Thymus (tissue), 11 donors: Measurements from ENCODE around the gene GRIN2C. TPM values are rescaled to one million over a fixed set of nuclear protein-coding genes. Genes with fewer than 3 reads are reported as not detected.

ENCODE experiments used
- DNase-seq, 9 donors: peaks; one replicate each; pipeline ENCODE4 v3.0.0-alpha.2; 2013; ENCODE audit warnings: low spot score in 9 of 9, low read depth in 6 of 9, missing footprints in 1 of 9
- H3K27ac ChIP-seq, 2 donors: one replicate each; pipeline ENCODE4 v1.5.1; 2013; ENCODE audit warnings: control low read depth in 1 of 2, low read depth in 1 of 2, low read length in 1 of 2, mild to moderate bottlenecking in 1 of 2, moderate library complexity in 1 of 2
- H3K27me3 ChIP-seq, 2 donors: one replicate each; pipeline ENCODE4 v1.5.1; 2013; ENCODE audit warnings: low read length in 1 of 2; ENCODE audit not compliant: control insufficient read depth in 2 of 2, insufficient read depth in 1 of 2
- H3K36me3 ChIP-seq, 2 donors: one replicate each; pipeline ENCODE4 v1.5.1; 2013; ENCODE audit warnings: low read length in 1 of 2, mild to moderate bottlenecking in 1 of 2, moderate library complexity in 1 of 2; ENCODE audit not compliant: control insufficient read depth in 2 of 2, insufficient read depth in 2 of 2
- H3K4me1 ChIP-seq, 2 donors: one replicate each; pipeline ENCODE4 v1.5.1; 2013; ENCODE audit warnings: low read length in 2 of 2; ENCODE audit not compliant: control insufficient read depth in 2 of 2, insufficient read depth in 2 of 2
- H3K4me3 ChIP-seq, 2 donors: one replicate each; pipeline ENCODE4 v1.5.1; 2013; ENCODE audit warnings: low read length in 2 of 2, control low read depth in 1 of 2, mild to moderate bottlenecking in 1 of 2
- H3K9me3 ChIP-seq, 2 donors: one replicate each; pipeline ENCODE4 v1.5.1; 2013; ENCODE audit warnings: low read length in 1 of 2, mild to moderate bottlenecking in 1 of 2; ENCODE audit not compliant: control insufficient read depth in 2 of 2, insufficient read depth in 1 of 2
- WGBS: extraction: QIAGEN DNeasy Blood & Tissue Kit; methylation state at CpG from one replicate; pipeline ENCODE4 v1.1.7; 2013; 5-methylcytosine and 5-hydroxymethylcytosine counted together
- polyA plus RNA-seq: library from polyadenylated mRNA; stranded (reverse); fragments of 200-250 nt; gene quantifications from one replicate; pipeline ENCODE4 v1.2.3, GENCODE V29; 2013
- total RNA-seq: library from RNA; stranded (reverse); fragments of 120-200 nt; gene quantifications from one replicate; pipeline ENCODE4 v1.2.4, GENCODE V29; 2013
- donor health status: healthy.

The GRIN2C gene
- total and polyA plus RNA-seq, 2 donors: 0.05 to 0.07 TPM

DNA sequence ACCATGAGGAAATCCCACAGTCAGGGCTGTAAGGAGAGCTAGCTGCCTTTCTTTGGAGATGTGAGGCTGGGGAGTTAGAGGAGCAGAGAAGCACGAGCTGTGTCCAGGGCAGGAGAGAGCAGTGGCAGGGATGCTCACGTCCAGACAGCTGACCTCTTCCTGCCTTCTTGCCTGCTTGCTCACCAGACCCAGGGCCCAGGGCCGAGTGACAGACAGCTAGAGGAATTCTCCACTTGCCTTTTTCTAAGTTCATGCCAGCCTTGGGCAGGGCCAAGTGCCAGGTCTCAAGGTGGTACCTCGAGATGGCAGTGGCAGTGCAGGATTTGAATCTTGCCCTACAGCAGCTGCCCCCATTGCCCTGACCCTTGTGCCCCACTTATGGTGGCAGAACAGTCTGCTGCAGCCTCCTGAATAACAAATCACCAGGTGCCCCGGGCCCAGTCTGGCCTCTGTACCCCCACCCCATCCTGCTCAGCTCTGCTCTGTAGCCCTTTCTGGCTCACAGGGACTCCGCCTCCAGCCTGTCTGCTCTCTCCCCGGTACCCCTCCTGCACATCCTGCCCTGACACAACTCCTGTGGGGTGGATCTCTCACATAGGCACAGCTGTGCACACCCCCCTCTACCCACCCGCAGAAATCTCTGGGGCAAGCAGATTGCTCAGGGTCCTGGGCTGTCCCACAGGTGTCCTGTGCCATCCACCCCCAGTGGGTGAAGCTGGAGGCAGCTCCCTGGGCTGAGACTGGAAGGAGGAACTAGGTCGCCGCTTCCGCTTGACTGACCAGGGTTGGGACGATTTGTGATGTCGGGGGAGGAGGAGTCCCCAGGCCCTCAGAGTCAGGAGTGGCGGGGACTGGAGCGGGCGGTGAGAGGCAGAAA, 25.9 kb downstream of the GRIN2C start:
- Histone ChIP-seq H3K4me1 (peaks cover 0 to 6% of the 10 kb centered on the region in 2 donors), H3K27me3 (no peaks in the 10 kb centered on the region), H3K36me3 (peaks cover 5 to 17% of the 10 kb centered on the region in 2 donors), H3K9me3 (no peaks in the 10 kb centered on the region), H3K4me3 (no peak overlapping the region), H3K27ac (no peak overlapping the region)
- 80% methylated on average over 16 of the region's 16 CpGs for WGBS
- peak in 1 of 9 donors; percentile 14 for DNase-seq

DNA sequence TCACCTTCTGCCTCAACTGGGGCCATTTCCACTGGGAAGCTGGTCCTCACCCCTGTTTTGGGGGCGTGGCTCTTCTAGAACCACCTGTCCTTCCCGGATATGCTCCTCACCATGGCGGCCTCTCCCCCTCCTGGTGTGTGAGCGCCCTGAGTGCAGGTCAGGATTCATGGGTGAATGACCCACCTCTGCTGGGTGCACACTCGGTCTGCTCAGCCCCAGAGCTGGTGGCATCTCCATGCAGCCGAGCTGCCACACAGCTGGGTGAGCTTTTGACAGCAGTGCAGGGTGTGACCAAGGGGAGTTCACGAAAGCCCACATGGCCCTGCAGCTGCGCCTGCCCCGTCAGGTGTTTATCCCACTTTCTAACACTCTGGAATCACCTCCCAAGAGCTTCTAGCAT, 27.3 kb downstream of the GRIN2C start:
- Histone ChIP-seq H3K27me3 (no peaks in the 10 kb centered on the region), H3K9me3 (no peaks in the 10 kb centered on the region), H3K36me3 (peaks cover 5 to 11% of the 10 kb centered on the region in 2 donors), H3K4me1 (peaks cover 0 to 6% of the 10 kb centered on the region in 2 donors), H3K27ac (no peak overlapping the region), H3K4me3 (no peak overlapping the region)
- WGBS: 95% methylated on average over 9 of the region's 9 CpGs
- DNase-seq: no peak

GRCh38 chr17:74831444-74832146, 28.1 kb downstream of the GRIN2C start:
- Histone ChIP-seq H3K27ac (no peak overlapping the region), H3K9me3 (no peaks in the 10 kb centered on the region), H3K36me3 (peaks cover 1 to 10% of the 10 kb centered on the region in 2 donors), H3K4me3 (no peak overlapping the region), H3K4me1 (peaks cover 0 to 6% of the 10 kb centered on the region in 2 donors), H3K27me3 (no peaks in the 10 kb centered on the region)
- no peak for DNase-seq
- WGBS: 95% methylated on average over 22 of the region's 22 CpGs

DNA sequence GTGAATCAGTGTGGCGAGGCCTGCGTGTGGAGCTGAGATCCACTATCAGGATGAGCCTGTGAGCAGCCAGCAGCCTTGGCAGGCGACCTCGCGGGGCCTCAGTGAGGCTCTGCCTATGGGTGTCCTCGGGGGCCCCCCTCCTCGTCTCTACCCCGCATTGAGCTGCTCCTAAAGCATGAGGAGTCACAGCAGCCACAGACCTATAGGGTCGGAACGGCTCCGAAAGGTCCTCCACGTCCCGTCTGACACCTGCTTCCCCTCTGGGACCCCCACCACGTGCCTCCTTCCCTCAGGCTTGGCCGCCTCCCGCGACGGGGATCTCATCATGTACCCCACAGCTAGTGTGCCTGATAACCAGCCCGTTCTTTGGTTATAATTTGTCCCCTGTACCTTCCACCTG, 28.8 kb downstream of the GRIN2C start:
- H3K9me3 ChIP-seq: no peaks in the 10 kb centered on the region
- H3K4me3 ChIP-seq: no peak overlapping the region
- H3K27me3 ChIP-seq: no peaks in the 10 kb centered on the region
- H3K4me1 ChIP-seq: peaks cover 0 to 6% of the 10 kb centered on the region in 2 donors
- peaks cover 0 to 4% of the 10 kb centered on the region in 2 donors for H3K36me3 ChIP-seq
- no peak overlapping the region for H3K27ac ChIP-seq
- DNase-seq: no peak
- WGBS: 96% methylated on average over 19 of the region's 19 CpGs

- H3K9me3 ChIP-seq: no peaks in the 10 kb centered on the region
- H3K36me3 ChIP-seq: peaks cover 9 to 17% of the 10 kb centered on the region in 2 donors
- H3K4me1 ChIP-seq: peaks cover 0 to 2% of the 10 kb centered on the region in 2 donors
- H3K27me3 ChIP-seq: no peaks in the 10 kb centered on the region
- 98% methylated on average over 11 of the region's 11 CpGs for WGBS
- no peak overlapping the region for H3K4me3 ChIP-seq
- DNase-seq: no peak
- H3K27ac ChIP-seq: no peak overlapping the region
Measured at GRCh38 chr17:74827800-74828199, 31.9 kb downstream of the GRIN2C start.

DNA sequence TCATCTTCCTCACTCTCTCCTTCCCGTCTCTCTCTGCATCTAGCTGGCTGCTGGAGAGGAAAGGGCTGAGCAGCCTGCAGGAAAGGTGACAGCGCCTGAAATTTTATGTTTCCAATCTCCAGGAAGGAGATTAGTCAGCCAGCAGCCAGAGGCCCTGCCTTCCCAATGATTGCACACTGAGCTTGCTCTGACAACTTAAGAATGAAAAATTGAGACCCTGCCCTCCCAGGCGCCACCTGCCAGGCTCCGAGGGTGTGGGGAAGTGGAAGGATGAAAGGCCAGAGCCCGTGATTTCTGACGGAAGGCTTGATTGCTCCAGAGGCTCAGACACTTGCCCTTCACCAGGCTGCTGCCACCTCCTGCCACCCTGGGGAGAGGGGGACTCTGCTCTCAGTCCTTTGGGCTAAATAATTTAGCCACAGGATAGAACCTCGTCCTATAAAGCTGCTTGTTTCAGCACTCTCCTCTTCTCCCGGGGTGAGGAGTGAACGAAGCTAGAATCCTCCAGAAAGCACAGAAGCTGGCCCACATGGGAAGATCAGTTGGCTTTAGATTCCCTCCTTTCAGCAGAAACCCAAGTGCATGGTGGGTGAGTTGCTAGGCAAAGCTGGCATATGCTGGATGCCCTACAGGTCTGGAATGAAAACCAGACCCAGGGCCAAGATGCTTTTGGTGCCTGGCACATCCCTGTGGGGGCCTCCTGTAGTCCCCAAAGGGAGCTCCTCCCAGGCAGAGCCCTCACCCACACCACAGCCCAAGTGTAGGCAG, 33.5 kb downstream of the GRIN2C start:
- no peak for DNase-seq
- 96% methylated on average over 9 of the region's 9 CpGs for WGBS
- H3K4me1 ChIP-seq: peaks cover 0 to 5% of the 10 kb centered on the region in 2 donors
- peaks cover 9 to 17% of the 10 kb centered on the region in 2 donors for H3K36me3 ChIP-seq
- no peaks in the 10 kb centered on the region for H3K27me3 ChIP-seq
- no peaks in the 10 kb centered on the region for H3K9me3 ChIP-seq
- H3K4me3 ChIP-seq: no peak overlapping the region
- H3K27ac ChIP-seq: no peak overlapping the region

GRCh38 chr17:74824961-74825627, 34.6 kb downstream of the GRIN2C start:
- Histone ChIP-seq H3K4me1 (peaks cover 0 to 5% of the 10 kb centered on the region in 2 donors), H3K27ac (no peak overlapping the region), H3K27me3 (no peaks in the 10 kb centered on the region), H3K36me3 (peaks cover 9 to 24% of the 10 kb centered on the region in 2 donors), H3K4me3 (no peak overlapping the region), H3K9me3 (no peaks in the 10 kb centered on the region)
- no peak for DNase-seq
- 98% methylated on average over 11 of the region's 11 CpGs for WGBS

DNA sequence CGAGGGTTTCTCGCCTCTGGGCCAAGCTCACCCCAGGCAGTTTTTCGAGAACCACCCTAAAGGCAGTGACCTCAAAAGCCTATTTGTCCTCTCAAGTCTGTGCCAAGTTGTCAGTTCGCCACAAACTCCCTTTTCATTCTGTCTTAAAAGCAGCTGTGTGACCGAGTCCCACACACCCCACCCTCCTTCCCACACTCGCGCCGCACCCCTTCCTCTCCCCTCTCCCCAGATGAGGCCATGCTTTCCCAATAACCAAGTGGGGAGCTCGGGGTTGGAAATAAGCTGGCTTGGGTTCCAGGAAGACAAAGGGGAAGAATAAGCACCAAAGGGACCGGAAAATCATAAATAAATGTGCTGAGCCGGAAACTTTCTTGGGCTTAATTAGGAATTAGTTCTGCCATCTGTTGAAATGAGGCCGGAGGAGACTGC, 36.7 kb downstream of the GRIN2C start:
- H3K27me3 ChIP-seq: no peaks in the 10 kb centered on the region
- H3K4me3 ChIP-seq: no peak overlapping the region
- H3K9me3 ChIP-seq: no peaks in the 10 kb centered on the region
- H3K27ac ChIP-seq: no peak overlapping the region
- peaks cover 0 to 5% of the 10 kb centered on the region in 2 donors for H3K4me1 ChIP-seq
- WGBS: 89% methylated on average over 12 of the region's 12 CpGs
- no peak for DNase-seq
- H3K36me3 ChIP-seq: peaks cover 14 to 31% of the 10 kb centered on the region in 2 donors
